Neutrophil (primary cell): ENCODE measurements around the gene NACC1.

Experiments
- H3K27ac ChIP-seq: fragments of 200-600 bp; sonication (generic); 2 replicates; pipeline ENCODE4 v1.5.1; 2016; ENCODE audit warnings: mild to moderate bottlenecking, moderate library complexity
- H3K27me3 ChIP-seq: fragments of 200-600 bp; sonication (generic); 2 replicates; pipeline ENCODE4 v1.6.0; 2016; ENCODE audit warnings: mild to moderate bottlenecking
- H3K36me3 ChIP-seq: fragments of 200-600 bp; sonication (generic); 2 replicates; pipeline ENCODE4 v1.5.1; 2017
- H3K4me1 ChIP-seq, 2 experiments: fragments of 200-600 bp in 1 of 2; sonication (generic) in 1 of 2; 1 replicate in 1 of 2; 2 replicates in 1 of 2; pipeline versions ENCODE4 v1.5.1 to v1.6.1; 2013 to 2016; ENCODE audit warnings: low read depth in 1 of 2, low read length in 1 of 2, mild to moderate bottlenecking in 1 of 2, moderate library complexity in 1 of 2; ENCODE audit not compliant: control insufficient read depth in 1 of 2, insufficient read depth in 1 of 2
- H3K4me3 ChIP-seq, 2 experiments: fragments of 200-600 bp in 1 of 2; sonication (generic) in 1 of 2; 1 replicate in 1 of 2; 2 replicates in 1 of 2; pipeline ENCODE4 v1.5.1; 2013 to 2016; ENCODE audit warnings: low read depth in 1 of 2, low read length in 1 of 2, mild to moderate bottlenecking in 1 of 2, moderate library complexity in 1 of 2
- H3K9me3 ChIP-seq: fragments of 200-600 bp; sonication (generic); 2 replicates; pipeline ENCODE4 v1.5.1; 2016
- TF ChIP-seq, protein P1 (sequence below): fragments of 200-600 bp; sonication (generic); IDR thresholded peaks from 2 replicates; pipeline ENCODE4 v1.5.1; 2016; ENCODE audit warnings: antibody characterized with exemption

NACC1 gene

DNA sequence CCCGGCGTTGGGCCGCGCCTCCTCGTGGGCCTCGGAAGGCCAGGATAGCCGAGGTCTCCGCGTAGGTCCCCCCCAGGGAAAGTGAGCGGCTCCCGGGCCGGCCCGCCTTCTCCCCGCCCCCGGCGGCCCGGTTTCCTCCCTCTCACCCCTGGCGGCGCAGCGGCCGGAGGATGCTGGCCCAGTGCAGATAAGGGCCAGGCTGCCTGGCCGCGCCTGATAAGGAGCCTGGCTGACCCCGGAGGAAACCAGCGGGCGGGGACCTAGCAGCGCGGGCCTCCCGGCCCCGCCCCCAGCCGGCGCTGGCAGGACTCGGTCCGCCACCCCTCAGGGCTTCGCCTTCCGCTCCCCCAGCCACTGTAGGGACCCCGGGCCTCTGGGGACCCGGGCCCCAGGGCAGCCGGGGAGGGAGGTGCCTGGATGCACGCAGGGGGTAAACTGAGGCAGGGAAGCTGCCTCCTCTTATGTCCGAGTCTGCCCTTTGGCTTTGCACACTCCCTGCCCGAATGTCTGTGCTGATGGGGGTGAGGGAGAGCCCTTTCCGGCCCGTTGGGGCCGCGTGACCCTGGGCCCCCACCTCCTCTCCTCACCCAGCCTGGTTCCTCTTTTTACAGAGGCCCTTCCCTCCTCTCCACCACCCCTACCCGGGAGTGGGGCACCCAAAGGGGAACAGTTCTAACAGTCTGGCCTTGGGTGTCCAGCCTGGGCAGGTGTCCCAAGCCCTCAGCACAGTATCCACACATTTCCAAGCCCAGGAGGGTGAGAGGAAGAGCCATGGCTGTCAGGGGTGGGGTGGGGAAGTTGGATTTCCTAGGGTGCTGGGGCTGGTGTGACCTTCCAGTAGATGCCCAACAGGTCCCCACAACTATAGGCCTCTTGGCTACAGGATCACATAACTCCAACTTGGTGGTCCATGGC lies 15.1 kb upstream of the NACC1 start, which contains the start of gene LYL1:
Gene LYL1, minus strand, starts transcription at position 193 of the 915 bp plus-strand sequence. CDS start 1,687 bp downstream, outside the sequence.
- H3K27me3 ChIP-seq = no peaks in the 10 kb centered on the region
- no peaks in the 10 kb centered on the region for H3K9me3 ChIP-seq
- peaks cover 14% of the 10 kb centered on the region for H3K36me3 ChIP-seq
- peak within 1 kb of the TSS; percentile 93 to 95 for H3K4me3 ChIP-seq
- H3K4me1 ChIP-seq = peaks cover 75 to 77% of the 10 kb centered on the region in 2 experiments
- H3K27ac ChIP-seq = peak within 1 kb of the TSS; percentile 99
- TF ChIP-seq, protein P1, sequence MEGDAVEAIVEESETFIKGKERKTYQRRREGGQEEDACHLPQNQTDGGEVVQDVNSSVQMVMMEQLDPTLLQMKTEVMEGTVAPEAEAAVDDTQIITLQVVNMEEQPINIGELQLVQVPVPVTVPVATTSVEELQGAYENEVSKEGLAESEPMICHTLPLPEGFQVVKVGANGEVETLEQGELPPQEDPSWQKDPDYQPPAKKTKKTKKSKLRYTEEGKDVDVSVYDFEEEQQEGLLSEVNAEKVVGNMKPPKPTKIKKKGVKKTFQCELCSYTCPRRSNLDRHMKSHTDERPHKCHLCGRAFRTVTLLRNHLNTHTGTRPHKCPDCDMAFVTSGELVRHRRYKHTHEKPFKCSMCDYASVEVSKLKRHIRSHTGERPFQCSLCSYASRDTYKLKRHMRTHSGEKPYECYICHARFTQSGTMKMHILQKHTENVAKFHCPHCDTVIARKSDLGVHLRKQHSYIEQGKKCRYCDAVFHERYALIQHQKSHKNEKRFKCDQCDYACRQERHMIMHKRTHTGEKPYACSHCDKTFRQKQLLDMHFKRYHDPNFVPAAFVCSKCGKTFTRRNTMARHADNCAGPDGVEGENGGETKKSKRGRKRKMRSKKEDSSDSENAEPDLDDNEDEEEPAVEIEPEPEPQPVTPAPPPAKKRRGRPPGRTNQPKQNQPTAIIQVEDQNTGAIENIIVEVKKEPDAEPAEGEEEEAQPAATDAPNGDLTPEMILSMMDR = peak; percentile 17

DNA sequence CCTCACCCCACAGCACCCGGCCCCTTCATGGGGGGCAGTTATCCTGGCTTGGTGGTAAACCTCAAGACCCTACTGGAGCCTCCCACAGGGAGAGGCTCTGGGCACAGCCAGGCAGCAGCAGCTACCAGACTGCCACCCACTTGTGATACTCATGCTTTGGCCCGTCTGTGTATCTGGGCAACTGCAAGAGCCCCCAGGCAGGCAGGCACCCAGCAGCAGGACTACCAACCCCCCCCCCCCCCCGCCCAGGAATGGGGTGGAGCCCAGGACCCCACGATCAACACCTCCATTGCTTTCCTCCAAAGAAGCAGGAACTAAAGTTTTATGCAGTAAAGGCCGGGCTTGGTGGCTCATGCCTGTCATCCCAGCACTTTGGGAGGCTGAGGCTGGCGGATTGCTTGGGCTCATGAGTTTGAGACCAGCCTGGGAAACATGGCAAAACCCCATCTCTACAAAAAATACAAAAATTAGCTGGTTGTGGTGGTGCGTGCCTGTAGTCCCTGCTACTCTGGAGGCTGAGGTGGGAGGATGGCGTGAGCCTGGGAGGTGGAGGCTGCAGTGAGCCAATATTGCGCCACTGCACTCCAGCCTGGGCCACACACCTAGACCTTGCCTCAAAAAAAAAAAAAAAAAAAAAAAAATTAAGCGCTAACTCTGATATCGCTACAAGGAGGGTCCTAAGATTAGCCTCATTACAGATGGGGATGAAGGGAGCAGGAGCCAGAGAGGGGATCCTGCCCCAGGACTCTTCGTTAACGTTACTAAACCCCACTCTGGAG lies 14.3 kb upstream of the NACC1 start:
- H3K36me3 ChIP-seq = peaks cover 14% of the 10 kb centered on the region
- H3K9me3 ChIP-seq = no peaks in the 10 kb centered on the region
- H3K4me1 ChIP-seq = peaks cover 69 to 70% of the 10 kb centered on the region in 2 experiments
- H3K4me3 ChIP-seq = peak overlapping the region; percentile 93 to 95
- peak overlapping the region; percentile 99 for H3K27ac ChIP-seq
- no peaks in the 10 kb centered on the region for H3K27me3 ChIP-seq
- TF ChIP-seq, protein P1 = no peak

DNA sequence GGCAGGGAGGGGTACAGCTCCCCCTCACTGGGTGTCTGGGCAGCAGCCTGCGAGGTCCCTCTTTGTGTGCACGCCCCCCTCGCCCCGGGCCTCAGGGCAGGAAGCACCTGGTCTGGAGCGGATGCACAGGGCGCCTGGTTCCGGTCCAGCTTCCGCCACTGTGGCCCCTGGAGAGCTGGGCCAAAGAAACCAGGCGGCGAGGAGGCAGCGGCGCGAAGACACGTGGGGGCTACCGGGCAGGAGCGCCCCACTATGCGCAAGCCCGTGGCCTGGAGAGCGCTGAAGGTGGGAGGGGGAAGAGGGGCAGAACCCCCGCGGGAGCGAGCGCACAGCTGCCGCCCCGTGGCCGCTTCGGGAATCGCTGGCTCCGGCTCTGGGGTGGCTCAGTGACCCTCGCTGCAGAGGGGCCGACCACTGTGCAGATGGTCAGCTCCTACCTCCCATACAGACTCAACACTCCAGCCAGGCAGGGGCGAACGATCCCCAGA lies 13.7 kb upstream of the NACC1 start:
- peaks cover 68 to 69% of the 10 kb centered on the region in 2 experiments for H3K4me1 ChIP-seq
- H3K27ac ChIP-seq = peak overlapping the region; percentile 99
- no peaks in the 10 kb centered on the region for H3K27me3 ChIP-seq
- TF ChIP-seq, protein P1 = peak; percentile 96
- H3K4me3 ChIP-seq = peak overlapping the region; percentile 66 to 93
- H3K9me3 ChIP-seq = no peaks in the 10 kb centered on the region
- H3K36me3 ChIP-seq = peaks cover 14% of the 10 kb centered on the region

DNA sequence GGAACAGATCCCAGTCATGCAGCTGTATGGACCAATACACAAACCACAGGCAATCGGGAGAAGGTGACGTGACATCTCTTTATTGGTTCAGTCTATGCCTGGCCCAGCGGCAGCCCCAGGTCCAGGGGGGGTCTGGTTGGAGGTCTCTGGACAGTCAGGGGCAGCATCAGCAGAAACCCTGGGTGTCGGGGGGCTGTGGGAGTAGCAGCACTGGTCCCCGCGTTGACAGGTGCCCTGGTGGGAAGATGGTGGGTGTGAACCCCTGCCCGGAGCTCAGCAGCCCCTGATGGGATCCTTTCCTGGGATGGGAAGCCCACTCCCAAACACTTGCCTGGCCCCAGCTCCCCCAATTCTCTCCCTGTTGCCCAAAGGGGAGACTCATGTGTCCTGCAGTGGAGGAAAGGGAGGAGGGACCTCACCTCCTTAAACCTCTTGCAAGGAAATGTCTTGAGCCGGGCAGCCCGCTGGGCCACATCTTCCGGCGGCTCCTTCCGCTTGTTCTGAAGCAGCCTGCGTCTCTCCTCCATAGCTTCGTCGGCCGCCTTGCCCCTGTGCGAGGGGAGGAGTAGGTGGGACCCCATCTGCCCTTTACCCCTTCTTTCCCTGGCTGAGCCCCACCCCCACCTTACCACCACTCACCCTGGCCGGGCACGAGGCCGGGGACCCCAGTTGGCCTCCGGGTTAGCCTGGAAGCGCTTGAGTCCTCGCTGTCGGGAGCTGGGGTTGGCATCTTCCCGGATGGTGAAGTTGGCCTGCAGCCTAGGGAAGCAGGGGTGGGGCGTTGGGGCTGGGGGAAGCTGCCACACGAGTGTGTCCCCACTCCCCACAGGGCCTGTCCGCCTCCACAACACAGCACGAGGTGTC lies 13.0 kb upstream of the NACC1 start:
- H3K9me3 ChIP-seq = no peaks in the 10 kb centered on the region
- H3K27ac ChIP-seq = peak overlapping the region; percentile 99
- peaks cover 62 to 63% of the 10 kb centered on the region in 2 experiments for H3K4me1 ChIP-seq
- H3K27me3 ChIP-seq = no peaks in the 10 kb centered on the region
- H3K36me3 ChIP-seq = peaks cover 10% of the 10 kb centered on the region
- peak overlapping the region; percentile 66 to 93 for H3K4me3 ChIP-seq
- TF ChIP-seq, protein P1 = peak; percentile 62
